Measurements from ENCODE around the gene FLCN. TPM values are rescaled to one million over a fixed set of nuclear protein-coding genes. Genes with fewer than 3 reads are reported as not detected.

FLCN gene, protein sequence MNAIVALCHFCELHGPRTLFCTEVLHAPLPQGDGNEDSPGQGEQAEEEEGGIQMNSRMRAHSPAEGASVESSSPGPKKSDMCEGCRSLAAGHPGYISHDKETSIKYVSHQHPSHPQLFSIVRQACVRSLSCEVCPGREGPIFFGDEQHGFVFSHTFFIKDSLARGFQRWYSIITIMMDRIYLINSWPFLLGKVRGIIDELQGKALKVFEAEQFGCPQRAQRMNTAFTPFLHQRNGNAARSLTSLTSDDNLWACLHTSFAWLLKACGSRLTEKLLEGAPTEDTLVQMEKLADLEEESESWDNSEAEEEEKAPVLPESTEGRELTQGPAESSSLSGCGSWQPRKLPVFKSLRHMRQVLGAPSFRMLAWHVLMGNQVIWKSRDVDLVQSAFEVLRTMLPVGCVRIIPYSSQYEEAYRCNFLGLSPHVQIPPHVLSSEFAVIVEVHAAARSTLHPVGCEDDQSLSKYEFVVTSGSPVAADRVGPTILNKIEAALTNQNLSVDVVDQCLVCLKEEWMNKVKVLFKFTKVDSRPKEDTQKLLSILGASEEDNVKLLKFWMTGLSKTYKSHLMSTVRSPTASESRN
- 25.5 and 33.8 TPM in 2 replicates for total RNA-seq

DNA sequence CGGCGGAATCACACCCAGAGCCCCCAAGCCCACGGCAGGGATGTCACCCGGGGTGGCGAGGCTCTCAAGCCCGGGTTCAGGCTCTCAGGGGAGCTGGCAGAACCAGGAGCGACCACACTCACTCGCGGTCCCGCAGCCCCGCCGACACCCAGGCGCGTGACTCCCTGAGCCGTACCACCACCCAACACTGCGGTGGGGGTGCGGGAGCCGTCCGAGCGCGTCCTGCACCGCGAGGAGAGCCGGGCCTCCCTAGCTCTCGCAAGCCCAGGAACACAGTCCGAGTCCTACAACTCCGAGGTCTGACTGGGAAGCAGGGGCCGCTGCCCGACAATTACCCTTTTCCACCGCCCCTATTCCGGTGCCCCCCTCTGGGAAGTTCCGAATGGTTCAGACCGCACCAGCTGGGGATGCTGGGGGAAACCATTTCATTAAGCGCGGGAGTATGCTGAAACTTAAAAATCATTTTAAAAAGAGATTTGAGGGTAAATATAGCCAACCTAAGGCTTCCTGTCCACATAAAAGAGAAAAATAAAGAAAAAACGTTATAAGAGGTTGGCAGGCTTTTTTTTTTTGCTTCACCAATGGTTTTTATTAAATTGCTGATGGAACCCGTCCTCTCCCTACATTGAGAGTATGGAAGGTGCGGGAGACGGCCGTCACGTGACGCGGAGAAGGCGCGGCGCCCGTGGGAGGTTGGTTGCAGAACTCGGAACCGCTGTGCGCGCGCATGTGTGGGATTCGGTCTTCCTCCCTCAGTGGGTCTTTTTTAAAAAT, at the start of gene FLCN:
TSS of gene FLCN (minus strand) at position 143 of the 774 bp plus-strand sequence. CDS start 9,031 bp downstream, outside the sequence.

GRCh38 chr17:17280613-17281549, 43.9 kb upstream of the FLCN start, which contains the start of gene COPS3:
Gene COPS3 (minus strand): TSS chr17:17281246. CDS start chr17:17281186, 60 bp downstream.

DNA sequence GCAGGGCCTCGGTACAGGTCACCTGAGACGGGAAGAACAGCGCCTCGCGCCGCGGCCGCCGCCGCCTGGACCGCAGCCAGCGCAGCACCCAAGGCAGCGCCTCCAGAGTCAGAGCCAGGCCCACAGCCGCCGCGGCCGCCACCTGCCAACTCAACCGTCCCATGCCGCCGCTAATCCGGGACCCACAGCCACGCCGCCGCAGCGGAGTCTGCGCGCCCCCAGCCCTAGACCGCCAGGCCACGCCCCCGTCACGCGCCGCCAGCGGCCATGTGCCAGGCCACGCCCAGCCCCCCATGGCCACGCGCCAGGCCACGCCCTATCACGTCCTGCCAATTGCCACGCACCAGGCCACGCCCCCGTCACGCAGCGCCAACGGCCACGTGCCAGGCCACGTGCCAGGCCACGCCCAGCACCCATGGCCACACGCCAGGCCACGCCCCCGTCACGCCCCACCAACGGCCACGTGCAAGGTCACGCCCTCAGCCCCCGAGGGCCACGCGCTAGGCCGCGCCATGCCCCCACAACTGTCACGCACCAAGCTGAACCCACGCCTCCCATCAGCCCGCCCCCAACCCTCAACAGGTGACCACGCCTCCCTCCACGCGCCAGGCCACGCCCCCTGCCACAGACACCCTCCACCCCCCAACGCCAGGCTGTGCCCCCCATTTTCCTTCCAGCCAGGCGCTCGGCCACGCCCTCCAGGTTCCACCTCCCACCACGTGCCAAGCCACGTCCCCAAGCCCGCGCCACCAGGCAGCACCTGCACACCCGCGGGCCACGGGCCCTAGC, 30.6 kb downstream of the FLCN start, which contains the start of gene PLD6:
TSS of gene PLD6 (minus strand) at position 210 of the 789 bp plus-strand sequence. CDS start at position 163, 47 bp downstream.

Other genes starting within 250 kb of the FLCN start
- gene MPRIP, start 194.7 kb downstream of the FLCN start, total RNA-seq, result 76.4 and 101 TPM in 2 replicates
- 0.68 and 1.00 TPM in 2 replicates for gene PLD6, start 30.8 kb downstream of the FLCN start, total RNA-seq
- 35.8 and 41.5 TPM in 2 replicates for gene COPS3, start 44.1 kb upstream of the FLCN start, total RNA-seq
- gene NT5M, start 66.2 kb upstream of the FLCN start, total RNA-seq, result 0.62 and 1.4 TPM in 2 replicates
- gene MED9, start 239.8 kb upstream of the FLCN start, total RNA-seq, result 5.8 and 9.8 TPM in 2 replicates